ENCODE results near the gene WDR45B. TPM values are rescaled to one million over a fixed set of nuclear protein-coding genes. Genes with fewer than 3 reads are reported as not detected.

Gene WDR45B
- total RNA-seq, 2 experiments from 2014 or later = 33.5 to 36.4 TPM

GRCh38 chr17:82686366-82687324 lies 38.4 kb upstream of the WDR45B start:
- no peak overlapping the region for H3K27ac Mint-ChIP-seq
- DNase-seq = no peak
- H3K27me3 Mint-ChIP-seq = peaks cover 4% of the 10 kb centered on the region
- peaks cover 7% of the 10 kb centered on the region for H3K9me3 Mint-ChIP-seq
- no peaks in the 10 kb centered on the region for H3K4me1 Mint-ChIP-seq
- no peak overlapping the region for H3K4me3 Mint-ChIP-seq
- ChIA-PET CTCF (interaction anchor here (0.7 to 1.5 kb wide), 2 partner anchors 9 to 392 kb away, joined by 3 to 5 read pairs; no protein-coding TSS in a partner anchor), POLR2A (no interaction called here)
- peaks cover 2% of the 10 kb centered on the region for H3K36me3 Mint-ChIP-seq (ENCODE audit: low read depth)

GRCh38 chr17:82685291-82685690 lies 37.0 kb upstream of the WDR45B start:
- Mint-ChIP-seq H3K9me3 (peaks cover 12% of the 10 kb centered on the region), H3K27me3 (peaks cover 5% of the 10 kb centered on the region), H3K27ac (no peak overlapping the region), H3K36me3 (ENCODE audit: low read depth) (no peaks in the 10 kb centered on the region), H3K4me1 (no peaks in the 10 kb centered on the region), H3K4me3 (no peak overlapping the region)
- POLR2A ChIA-PET = no interaction called here
- no peak for DNase-seq
- CTCF ChIA-PET = interaction anchor here (1.7 kb wide), 1 partner anchor 17 kb away, joined by 3 read pairs; no protein-coding TSS in a partner anchor

- ChIA-PET CTCF (interaction anchor here (0.7 to 1.7 kb wide), 2 partner anchors 16 to 98 kb away, joined by 3 read pairs; no protein-coding TSS in a partner anchor), POLR2A (no interaction called here)
- no peak overlapping the region for H3K4me3 Mint-ChIP-seq
- no peaks in the 10 kb centered on the region for H3K4me1 Mint-ChIP-seq
- no peak for DNase-seq
- H3K36me3 Mint-ChIP-seq (ENCODE audit: low read depth) = no peaks in the 10 kb centered on the region
- peaks cover 5% of the 10 kb centered on the region for H3K27me3 Mint-ChIP-seq
- H3K9me3 Mint-ChIP-seq = peaks cover 12% of the 10 kb centered on the region
- no peak overlapping the region for H3K27ac Mint-ChIP-seq
These were observed 36.1 kb upstream of the WDR45B start for GRCh38 chr17:82684228-82684841.

GRCh38 chr17:82683534-82683933 lies 35.3 kb upstream of the WDR45B start:
- H3K4me1 Mint-ChIP-seq = no peaks in the 10 kb centered on the region
- no peak for DNase-seq
- H3K4me3 Mint-ChIP-seq = no peak overlapping the region
- H3K27me3 Mint-ChIP-seq = peaks cover 5% of the 10 kb centered on the region
- peaks cover 12% of the 10 kb centered on the region for H3K9me3 Mint-ChIP-seq
- ChIA-PET POLR2A (no interaction called here), CTCF (interaction anchor here (0.7 kb wide), 1 partner anchor 99 kb away, joined by 3 read pairs; no protein-coding TSS in a partner anchor)
- H3K36me3 Mint-ChIP-seq (ENCODE audit: low read depth) = no peaks in the 10 kb centered on the region
- no peak overlapping the region for H3K27ac Mint-ChIP-seq

- DNase-seq = no peak
- Mint-ChIP-seq H3K27me3 (peaks cover 5% of the 10 kb centered on the region), H3K4me1 (no peaks in the 10 kb centered on the region), H3K9me3 (peaks cover 12% of the 10 kb centered on the region), H3K36me3 (ENCODE audit: low read depth) (no peaks in the 10 kb centered on the region), H3K27ac (no peak overlapping the region), H3K4me3 (no peak overlapping the region)
- ChIA-PET CTCF (no interaction called here), POLR2A (no interaction called here)
These were observed 33.3 kb upstream of the WDR45B start for GRCh38 chr17:82681547-82681946.

- POLR2A ChIA-PET = no interaction called here
- no peak for DNase-seq
- Mint-ChIP-seq H3K9me3 (peaks cover 12% of the 10 kb centered on the region), H3K36me3 (ENCODE audit: low read depth) (no peaks in the 10 kb centered on the region), H3K4me1 (no peaks in the 10 kb centered on the region), H3K27me3 (peaks cover 5% of the 10 kb centered on the region), H3K27ac (no peak overlapping the region), H3K4me3 (no peak overlapping the region)
- CTCF ChIA-PET = no interaction called here
These were observed 31.6 kb upstream of the WDR45B start for GRCh38 chr17:82679586-82680465.

- Mint-ChIP-seq H3K4me1 (no peaks in the 10 kb centered on the region), H3K27ac (no peak overlapping the region), H3K27me3 (peaks cover 5% of the 10 kb centered on the region), H3K9me3 (peaks cover 12% of the 10 kb centered on the region), H3K36me3 (ENCODE audit: low read depth) (no peaks in the 10 kb centered on the region), H3K4me3 (no peak overlapping the region)
- no peak for DNase-seq
- ChIA-PET POLR2A (no interaction called here), CTCF (interaction anchor here (1.2 to 2.0 kb wide), 3 partner anchors 9 to 38 kb away, joined by 3 to 5 read pairs (median 3); partner anchors contain the start of gene FN3KRP)
These were observed 30.1 kb upstream of the WDR45B start for GRCh38 chr17:82678265-82678891.

GRCh38 chr17:82677353-82677925 lies 29.2 kb upstream of the WDR45B start:
- Mint-ChIP-seq H3K9me3 (peaks cover 12% of the 10 kb centered on the region), H3K27ac (no peak overlapping the region), H3K4me1 (no peaks in the 10 kb centered on the region), H3K4me3 (no peak overlapping the region), H3K36me3 (ENCODE audit: low read depth) (no peaks in the 10 kb centered on the region), H3K27me3 (peaks cover 5% of the 10 kb centered on the region)
- ChIA-PET CTCF (interaction anchor here (1.2 to 2.0 kb wide), 3 partner anchors 9 to 39 kb away, joined by 3 to 5 read pairs (median 3); partner anchors contain the start of gene FN3KRP), POLR2A (interaction anchor here (0.6 kb wide), 1 partner anchor 23 kb away, joined by 3 read pairs; no protein-coding TSS in a partner anchor)
- no peak for DNase-seq

GRCh38 chr17:82675476-82676245 lies 27.4 kb upstream of the WDR45B start:
- H3K27me3 Mint-ChIP-seq = no peaks in the 10 kb centered on the region
- DNase-seq = no peak
- CTCF ChIA-PET = no interaction called here
- peaks cover 3% of the 10 kb centered on the region for H3K9me3 Mint-ChIP-seq
- no peak overlapping the region for H3K4me3 Mint-ChIP-seq
- no peaks in the 10 kb centered on the region for H3K36me3 Mint-ChIP-seq (ENCODE audit: low read depth)
- no peak overlapping the region for H3K27ac Mint-ChIP-seq
- H3K4me1 Mint-ChIP-seq = peaks cover 3% of the 10 kb centered on the region
- POLR2A ChIA-PET = no interaction called here

- no peak overlapping the region for H3K27ac Mint-ChIP-seq
- H3K4me1 Mint-ChIP-seq = peaks cover 3% of the 10 kb centered on the region
- DNase-seq = no peak
- H3K36me3 Mint-ChIP-seq (ENCODE audit: low read depth) = no peaks in the 10 kb centered on the region
- POLR2A ChIA-PET = no interaction called here
- peaks cover 3% of the 10 kb centered on the region for H3K9me3 Mint-ChIP-seq
- H3K4me3 Mint-ChIP-seq = no peak overlapping the region
- H3K27me3 Mint-ChIP-seq = no peaks in the 10 kb centered on the region
- CTCF ChIA-PET = interaction anchor here (0.8 kb wide), 1 partner anchor 22 kb away, joined by 10 read pairs; no protein-coding TSS in a partner anchor
These were observed 26.6 kb upstream of the WDR45B start for GRCh38 chr17:82674656-82675475.
